Caco-2 (cell line): Measurements from ENCODE around the gene ADAMTSL4. TPM values are rescaled to one million over a fixed set of nuclear protein-coding genes. Genes with fewer than 3 reads are reported as not detected.
A peak's percentile ranks its signal among the peaks of the same experiment; 100 is the strongest.

ENCODE experiments used
- BruUV-seq: library from RNA; stranded (reverse); fragments of 400-500 nt; replicated peaks from 2 replicates; lab custom pipeline; 2021; lab: Mats Ljungman, UMichigan
- CTCF ChIA-PET: fragments of 300-600 bp; sonication (Branson Sonifier 250); formaldehyde crosslinking; loops from one replicate; lab custom pipeline; 2022; ENCODE audit warnings: antibody characterized with exemption; lab: Charles Lee
- POLR2A ChIA-PET: fragments of 300-600 bp; sonication (Branson Sonifier 250); formaldehyde crosslinking; loops from one replicate; lab custom pipeline; 2022; ENCODE audit warnings: antibody characterized with exemption; lab: Charles Lee
- DNase-seq, 2 experiments: peaks; one replicate each; pipeline versions ENCODE4 v3.0.0 to v3.0.0-alpha.2; 2020 to 2022
- H3K27me3 ChIP-seq: replicated peaks from 2 replicates; pipeline ENCODE4 v1.6.0; 2011; ENCODE audit warnings: low read length; ENCODE audit not compliant: control insufficient read depth, insufficient read depth
- H3K36me3 ChIP-seq: 2 replicates; pipeline ENCODE4 v1.5.1; 2011; ENCODE audit warnings: low read length; ENCODE audit not compliant: control insufficient read depth, insufficient read depth
- H3K4me1 ChIP-seq: fragments of 250-450 bp; sonication (Bioruptor Pico); 2 replicates; pipeline ENCODE4 v1.5.1; 2020; ENCODE audit warnings: mild to moderate bottlenecking
- H3K4me3 ChIP-seq: 2 replicates; pipeline ENCODE4 v1.5.1; 2011; ENCODE audit warnings: low read depth, mild to moderate bottlenecking, control low read depth, low read length
- H3K9me3 ChIP-seq: fragments of 250-450 bp; sonication (Bioruptor Pico); 2 replicates; pipeline ENCODE4 v1.5.1; 2020; ENCODE audit warnings: mild to moderate bottlenecking, moderate library complexity
- H3K27ac Mint-ChIP-seq: one replicate; pipeline ENCODE4 v1.8.0; 2022; ENCODE audit warnings: mixed read lengths; ENCODE audit not compliant: unreplicated experiment
- H3K27me3 Mint-ChIP-seq: one replicate; pipeline ENCODE4 v1.8.0; 2022; ENCODE audit warnings: mixed read lengths; ENCODE audit not compliant: insufficient read depth, unreplicated experiment
- H3K36me3 Mint-ChIP-seq: one replicate; pipeline ENCODE4 v1.8.0; 2022; ENCODE audit warnings: mild to moderate bottlenecking, mixed read lengths; ENCODE audit not compliant: insufficient read depth, unreplicated experiment
- H3K4me1 Mint-ChIP-seq: one replicate; pipeline ENCODE4 v1.8.0; 2022; ENCODE audit warnings: low read depth, mixed read lengths; ENCODE audit not compliant: unreplicated experiment
- H3K4me3 Mint-ChIP-seq: one replicate; pipeline ENCODE4 v1.8.0; 2022; ENCODE audit warnings: mild to moderate bottlenecking, moderate library complexity, mixed read lengths; ENCODE audit not compliant: unreplicated experiment
- H3K9me3 Mint-ChIP-seq: one replicate; pipeline ENCODE4 v1.8.0; 2022; ENCODE audit warnings: mixed read lengths; ENCODE audit not compliant: unreplicated experiment
- intact Hi-C: fragments of 100-400 bp; cut with micrococcal nuclease; formaldehyde crosslinking; loops from one replicate; pipeline ENCODE4 v1.10.0; 2022; ENCODE audit not compliant: unreplicated experiment
- total RNA-seq: library from RNA; stranded (reverse); gene quantifications from 2 replicates; pipeline ENCODE4 v1.2.3, GENCODE V29; 2022
- TF ChIP-seq, protein P1 (sequence below), 2 experiments: fragments of 200-600 bp in 1 of 2; IDR thresholded peaks; 1 replicate in 1 of 2; 2 replicates in 1 of 2; pipeline versions ENCODE4 v1.5.1 to v1.8.0; 2011 to 2022; ENCODE audit warnings: antibody characterized with exemption in 1 of 2, control low read depth in 1 of 2, inconsistent platforms in 1 of 2, low read depth in 1 of 2, low read length in 1 of 2, mild to moderate bottlenecking in 1 of 2, moderate library complexity in 1 of 2; ENCODE audit not compliant: insufficient read depth in 1 of 2, severe bottlenecking in 1 of 2, unreplicated experiment in 1 of 2

ADAMTSL4 gene
- total RNA-seq, 1 experiment from 2014 or later, result 17.6 TPM

DNA sequence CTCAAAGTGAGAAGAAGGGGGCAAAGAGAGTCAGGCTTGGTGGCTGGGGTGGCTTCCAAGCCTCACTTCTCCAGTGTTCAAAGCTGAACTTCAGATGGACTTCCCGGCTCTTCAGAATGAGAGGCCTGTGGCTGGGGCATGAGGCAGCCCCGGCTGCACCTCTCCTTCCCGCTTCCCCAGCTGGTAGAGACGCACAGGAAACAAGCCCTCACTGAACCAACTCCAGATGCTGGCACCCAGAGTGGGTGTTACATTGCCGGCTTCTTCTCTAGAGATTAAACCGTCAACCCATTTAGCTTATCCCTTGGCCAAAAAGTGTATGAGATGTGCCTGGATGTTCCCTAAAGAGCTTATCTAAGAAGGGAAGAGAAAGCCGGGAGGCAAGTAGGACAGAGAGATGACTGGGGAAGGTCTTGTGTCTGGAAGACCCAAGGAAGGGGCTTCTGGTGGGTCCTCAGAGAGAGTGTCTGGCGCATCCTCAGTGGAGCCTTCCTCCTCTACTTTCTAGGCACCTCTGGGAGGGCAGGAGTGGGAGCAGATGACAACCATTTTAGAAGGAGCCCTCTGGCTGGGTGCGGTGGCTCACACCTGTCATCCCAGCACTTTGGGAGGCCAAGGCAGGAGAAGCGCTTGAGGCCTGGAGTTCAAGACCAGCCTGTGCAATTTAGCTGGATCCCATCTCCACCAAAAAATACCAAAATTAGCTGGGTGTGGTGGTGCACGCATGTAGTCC, 2.0 kb downstream of the ADAMTSL4 start:
- no TSS peak for BruUV-seq
- intact Hi-C loops, result no loop called here
- peaks cover 44% of the 10 kb centered on the region for H3K4me1 ChIP-seq
- Mint-ChIP-seq H3K36me3 (peaks cover 27% of the 10 kb centered on the region), H3K27me3 (no peaks in the 10 kb centered on the region), H3K9me3 (no peaks in the 10 kb centered on the region), H3K27ac (peak overlapping the region; percentile 92), H3K4me3 (peak overlapping the region; percentile 80), H3K4me1 (peaks cover 15% of the 10 kb centered on the region)
- no peaks in the 10 kb centered on the region for H3K9me3 ChIP-seq
- H3K36me3 ChIP-seq, result no peaks in the 10 kb centered on the region
- CTCF ChIA-PET, result interaction anchor here (0.6 to 1.9 kb wide), 5 partner anchors 8 to 263 kb away, joined by 3 to 11 read pairs (median 5); no protein-coding TSS in a partner anchor
- H3K27me3 ChIP-seq, result no peaks in the 10 kb centered on the region
- TF ChIP-seq, protein P1, sequence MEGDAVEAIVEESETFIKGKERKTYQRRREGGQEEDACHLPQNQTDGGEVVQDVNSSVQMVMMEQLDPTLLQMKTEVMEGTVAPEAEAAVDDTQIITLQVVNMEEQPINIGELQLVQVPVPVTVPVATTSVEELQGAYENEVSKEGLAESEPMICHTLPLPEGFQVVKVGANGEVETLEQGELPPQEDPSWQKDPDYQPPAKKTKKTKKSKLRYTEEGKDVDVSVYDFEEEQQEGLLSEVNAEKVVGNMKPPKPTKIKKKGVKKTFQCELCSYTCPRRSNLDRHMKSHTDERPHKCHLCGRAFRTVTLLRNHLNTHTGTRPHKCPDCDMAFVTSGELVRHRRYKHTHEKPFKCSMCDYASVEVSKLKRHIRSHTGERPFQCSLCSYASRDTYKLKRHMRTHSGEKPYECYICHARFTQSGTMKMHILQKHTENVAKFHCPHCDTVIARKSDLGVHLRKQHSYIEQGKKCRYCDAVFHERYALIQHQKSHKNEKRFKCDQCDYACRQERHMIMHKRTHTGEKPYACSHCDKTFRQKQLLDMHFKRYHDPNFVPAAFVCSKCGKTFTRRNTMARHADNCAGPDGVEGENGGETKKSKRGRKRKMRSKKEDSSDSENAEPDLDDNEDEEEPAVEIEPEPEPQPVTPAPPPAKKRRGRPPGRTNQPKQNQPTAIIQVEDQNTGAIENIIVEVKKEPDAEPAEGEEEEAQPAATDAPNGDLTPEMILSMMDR (IDR thresholded peaks at IDR 0.05; ENCODE audit: insufficient read depth in 1 of 2, low read depth in 1 of 2, low read length in 1 of 2, severe bottlenecking in 1 of 2, unreplicated experiment in 1 of 2), result no peak
- H3K4me3 ChIP-seq, result no peak overlapping the region
- POLR2A ChIA-PET, result interaction anchor here (1.0 to 1.8 kb wide), 6 partner anchors 10 to 20 kb away, joined by 3 to 8 read pairs (median 4); no protein-coding TSS in a partner anchor
- no peak for DNase-seq

DNA sequence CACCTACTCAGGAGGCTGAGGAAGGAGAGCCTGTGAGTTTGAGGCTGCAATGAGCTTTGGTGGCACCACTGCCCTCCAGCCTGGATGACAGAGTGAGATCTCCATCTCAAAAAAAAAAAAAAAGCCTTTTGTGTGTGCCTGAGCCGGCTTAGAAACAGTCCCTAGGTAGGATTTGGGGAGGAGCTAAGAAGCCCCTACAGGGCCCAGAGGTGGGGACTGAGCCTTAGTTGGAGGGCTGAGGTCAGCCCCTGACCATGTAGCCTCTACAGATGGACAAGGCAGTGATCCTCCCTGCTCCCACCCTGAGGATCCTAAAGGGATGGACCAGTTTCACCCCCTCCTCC, 2.5 kb downstream of the ADAMTSL4 start:
- TF ChIP-seq, protein P1 (IDR thresholded peaks at IDR 0.05; ENCODE audit: insufficient read depth in 1 of 2, low read depth in 1 of 2, low read length in 1 of 2, severe bottlenecking in 1 of 2, unreplicated experiment in 1 of 2), result no peak
- no peaks in the 10 kb centered on the region for H3K36me3 ChIP-seq
- Mint-ChIP-seq H3K36me3 (peaks cover 21% of the 10 kb centered on the region), H3K27ac (peak overlapping the region; percentile 67), H3K27me3 (no peaks in the 10 kb centered on the region), H3K4me1 (peaks cover 15% of the 10 kb centered on the region), H3K9me3 (no peaks in the 10 kb centered on the region), H3K4me3 (peak overlapping the region; percentile 25)
- no peaks in the 10 kb centered on the region for H3K9me3 ChIP-seq
- no peak overlapping the region for H3K4me3 ChIP-seq
- intact Hi-C loops, result loop anchor here (1.0 kb wide), 1 partner anchor 9 kb away; no protein-coding TSS in a partner anchor
- H3K4me1 ChIP-seq, result peaks cover 44% of the 10 kb centered on the region
- ChIA-PET CTCF (interaction anchor here (0.6 to 1.9 kb wide), 6 partner anchors 8 to 263 kb away, joined by 3 to 11 read pairs (median 4); partner anchors contain the start of gene FALEC), POLR2A (interaction anchor here (1.0 to 1.8 kb wide), 5 partner anchors 10 to 20 kb away, joined by 3 to 8 read pairs (median 4); no protein-coding TSS in a partner anchor)
- DNase-seq, result no peak
- H3K27me3 ChIP-seq, result no peaks in the 10 kb centered on the region
- BruUV-seq, result no TSS peak

DNA sequence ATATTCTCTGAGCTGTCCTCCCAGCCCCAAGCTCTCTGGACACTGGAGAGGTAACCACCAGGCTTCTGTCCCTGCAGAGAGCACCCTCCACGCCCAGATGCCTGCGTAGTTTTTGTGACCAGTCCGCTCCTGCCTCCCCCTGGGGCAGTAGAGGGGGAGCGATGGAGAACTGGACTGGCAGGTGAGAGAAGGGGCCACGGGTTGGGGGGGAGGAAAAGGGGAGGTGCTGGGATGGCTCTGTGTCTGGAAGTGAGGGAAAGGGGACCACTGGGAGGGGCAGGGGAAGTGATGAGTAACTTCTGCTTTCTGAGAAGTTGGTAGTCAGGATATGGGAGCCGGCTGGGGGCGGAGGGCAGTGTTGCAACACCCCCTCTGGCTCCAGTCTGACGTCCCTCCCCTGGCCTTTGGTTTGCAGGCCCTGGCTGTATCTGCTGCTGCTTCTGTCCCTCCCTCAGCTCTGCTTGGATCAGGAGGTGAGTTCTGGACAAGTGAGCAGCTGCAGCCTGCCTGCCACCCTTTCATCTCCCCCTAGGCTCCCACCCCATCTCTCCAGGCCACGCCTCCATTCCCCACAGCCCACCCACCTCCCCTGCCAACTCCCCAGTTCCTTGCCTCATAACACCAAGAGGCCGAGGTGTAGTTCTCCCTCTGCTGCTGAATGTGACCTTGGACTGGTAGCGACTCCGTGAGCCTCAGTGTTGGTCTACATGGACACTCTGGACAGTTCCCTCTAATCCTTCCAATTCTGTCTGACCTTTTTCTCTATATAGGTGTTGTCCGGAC, 3.1 kb downstream of the ADAMTSL4 start:
- DNase-seq, result peak; percentile 82 to 85
- no peaks in the 10 kb centered on the region for H3K36me3 ChIP-seq
- H3K9me3 ChIP-seq, result no peaks in the 10 kb centered on the region
- Mint-ChIP-seq H3K9me3 (no peaks in the 10 kb centered on the region), H3K4me3 (peak overlapping the region; percentile 25), H3K27me3 (no peaks in the 10 kb centered on the region), H3K4me1 (peaks cover 15% of the 10 kb centered on the region), H3K27ac (peak overlapping the region; percentile 67), H3K36me3 (peaks cover 24% of the 10 kb centered on the region)
- intact Hi-C loops, result loop anchor here (1.0 kb wide), 1 partner anchor 8 kb away; no protein-coding TSS in a partner anchor
- CTCF ChIA-PET, result interaction anchor here (0.6 to 1.9 kb wide), 4 partner anchors 16 to 262 kb away, joined by 3 to 11 read pairs (median 3); partner anchors contain the start of gene FALEC
- no peaks in the 10 kb centered on the region for H3K27me3 ChIP-seq
- H3K4me1 ChIP-seq, result peaks cover 44% of the 10 kb centered on the region
- POLR2A ChIA-PET, result interaction anchor here (0.7 to 1.8 kb wide), 4 partner anchors 9 to 27 kb away, joined by 3 to 8 read pairs (median 4); partner anchors contain the start of gene MCL1
- H3K4me3 ChIP-seq, result no peak overlapping the region
- TF ChIP-seq, protein P1 (IDR thresholded peaks at IDR 0.05; ENCODE audit: insufficient read depth in 1 of 2, low read depth in 1 of 2, low read length in 1 of 2, severe bottlenecking in 1 of 2, unreplicated experiment in 1 of 2), result no peak
- BruUV-seq, result no TSS peak
